PC-9 (cell line): ENCODE data around the gene BCAT1.
"Not testable (repeated sequence)": the region's sequence is repeated elsewhere in the genome, so short reads cannot be mapped to it uniquely, and the experiment has no call there.

Source experiments
- EZH2 ChIP-seq: fragments of 200-600 bp; sonication (generic); IDR thresholded peaks from 2 replicates; pipeline ENCODE4 v1.8.0; 2017; ENCODE audit warnings: antibody characterized with exemption, low read depth
- TF ChIP-seq, protein P1 (sequence below): fragments of 200-600 bp; sonication (generic); conservative IDR thresholded peaks from 2 replicates; pipeline ENCODE4 v1.6.1; 2017; ENCODE audit warnings: mixed run types, antibody characterized with exemption, mild to moderate bottlenecking, moderate library complexity

GRCh38 chr12:24851883-24852282 lies 97.0 kb downstream of the BCAT1 start:
- TF ChIP-seq, protein P1, sequence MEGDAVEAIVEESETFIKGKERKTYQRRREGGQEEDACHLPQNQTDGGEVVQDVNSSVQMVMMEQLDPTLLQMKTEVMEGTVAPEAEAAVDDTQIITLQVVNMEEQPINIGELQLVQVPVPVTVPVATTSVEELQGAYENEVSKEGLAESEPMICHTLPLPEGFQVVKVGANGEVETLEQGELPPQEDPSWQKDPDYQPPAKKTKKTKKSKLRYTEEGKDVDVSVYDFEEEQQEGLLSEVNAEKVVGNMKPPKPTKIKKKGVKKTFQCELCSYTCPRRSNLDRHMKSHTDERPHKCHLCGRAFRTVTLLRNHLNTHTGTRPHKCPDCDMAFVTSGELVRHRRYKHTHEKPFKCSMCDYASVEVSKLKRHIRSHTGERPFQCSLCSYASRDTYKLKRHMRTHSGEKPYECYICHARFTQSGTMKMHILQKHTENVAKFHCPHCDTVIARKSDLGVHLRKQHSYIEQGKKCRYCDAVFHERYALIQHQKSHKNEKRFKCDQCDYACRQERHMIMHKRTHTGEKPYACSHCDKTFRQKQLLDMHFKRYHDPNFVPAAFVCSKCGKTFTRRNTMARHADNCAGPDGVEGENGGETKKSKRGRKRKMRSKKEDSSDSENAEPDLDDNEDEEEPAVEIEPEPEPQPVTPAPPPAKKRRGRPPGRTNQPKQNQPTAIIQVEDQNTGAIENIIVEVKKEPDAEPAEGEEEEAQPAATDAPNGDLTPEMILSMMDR: not testable (repeated sequence)
- not testable (repeated sequence) for TF ChIP-seq EZH2
